IMR-90 (cell line): ENCODE data around the gene HAVCR2. TPM values are rescaled to one million over a fixed set of nuclear protein-coding genes. Genes with fewer than 3 reads are reported as not detected.

ENCODE experiments used
- ATAC-seq: fragments of 200-7000 bp; cut with Tn5 transposase; 2 replicates; pipeline ENCODE4 v1.9.1; 2020; ENCODE audit warnings: low read depth, mild to moderate bottlenecking, moderate library complexity
- BruUV-seq: library from RNA; stranded (reverse); fragments of 400-500 nt; replicated peaks from 2 replicates; lab custom pipeline; 2021; lab: Mats Ljungman, UMichigan
- CTCF ChIA-PET: fragments of 300-600 bp; formaldehyde crosslinking; extraction: SDS; loops from one replicate; lab custom pipeline; 2021; ENCODE audit warnings: antibody characterized with exemption; lab: Yijun Ruan, JAX
- POLR2A ChIA-PET: fragments of 300-600 bp; sonication (Branson Sonifier 250); formaldehyde crosslinking; loops from one replicate; lab custom pipeline; 2022; ENCODE audit warnings: antibody characterized with exemption; ENCODE audit not compliant: unreplicated experiment; lab: Charles Lee
- DNase-seq: peaks from one replicate; pipeline ENCODE4 v3.0.0; 2013
- H2AFZ ChIP-seq: replicated peaks from 2 replicates; pipeline ENCODE3; 2013; ENCODE audit warnings: low read length, mild to moderate bottlenecking; ENCODE audit not compliant: poor library complexity
- H2AK5ac ChIP-seq: 2 replicates; pipeline ENCODE4 v1.6.1; 2013; ENCODE audit warnings: low read depth, low read length, inconsistent platforms
- H2AK9ac ChIP-seq: replicated peaks from 2 replicates; pipeline ENCODE3; 2013; ENCODE audit warnings: mild to moderate bottlenecking, low read depth, low read length, moderate library complexity; ENCODE audit not compliant: poor library complexity
- H2BK120ac ChIP-seq: 2 replicates; pipeline ENCODE4 v1.6.1; 2013; ENCODE audit warnings: low read depth, low read length, inconsistent platforms
- H2BK15ac ChIP-seq: 3 replicates; pipeline ENCODE4 v1.6.1; 2013; ENCODE audit warnings: low read depth, low read length, inconsistent platforms
- H2BK20ac ChIP-seq: 2 replicates; pipeline ENCODE4 v1.6.1; 2013; ENCODE audit warnings: low read depth, mild to moderate bottlenecking, inconsistent platforms, low read length, moderate library complexity
- H2BK5ac ChIP-seq: 2 replicates; pipeline ENCODE4 v1.6.1; 2013; ENCODE audit warnings: mild to moderate bottlenecking, low read depth, low read length, inconsistent platforms; ENCODE audit not compliant: poor library complexity, severe bottlenecking
- H3K14ac ChIP-seq: replicated peaks from 2 replicates; pipeline ENCODE4 v1.6.1; 2013; ENCODE audit warnings: low read depth, low read length, inconsistent platforms
- H3K18ac ChIP-seq: 2 replicates; pipeline ENCODE4 v1.6.1; 2013; ENCODE audit warnings: low read depth, low read length, control low read depth
- H3K23ac ChIP-seq: 2 replicates; pipeline ENCODE4 v1.6.1; 2013; ENCODE audit warnings: low read depth, low read length, inconsistent platforms
- H3K27ac ChIP-seq: 2 replicates; pipeline ENCODE4 v1.5.1; 2013; ENCODE audit warnings: mild to moderate bottlenecking, control low read depth, low read length; ENCODE audit not compliant: insufficient read depth
- H3K27me3 ChIP-seq: 2 replicates; pipeline ENCODE4 v1.6.1; 2013; ENCODE audit warnings: low read length; ENCODE audit not compliant: control insufficient read depth, insufficient read depth
- H3K36me3 ChIP-seq: 2 replicates; pipeline ENCODE4 v1.6.1; 2013; ENCODE audit warnings: low read length, mixed read lengths; ENCODE audit not compliant: control insufficient read depth, insufficient read depth
- H3K4ac ChIP-seq: 2 replicates; pipeline ENCODE4 v1.6.1; 2013; ENCODE audit warnings: low read depth, low read length, inconsistent platforms
- H3K4me1 ChIP-seq: 2 replicates; pipeline ENCODE4 v1.6.1; 2013; ENCODE audit warnings: low read length, mixed read lengths; ENCODE audit not compliant: control insufficient read depth, insufficient read depth
- H3K4me2 ChIP-seq: 2 replicates; pipeline ENCODE4 v1.6.1; 2013; ENCODE audit warnings: low read depth, mild to moderate bottlenecking, control low read depth, low read length, moderate library complexity
- H3K4me3 ChIP-seq: 2 replicates; pipeline ENCODE4 v1.5.1; 2013; ENCODE audit warnings: low read depth, mild to moderate bottlenecking, control low read depth, low read length, moderate library complexity; ENCODE audit not compliant: insufficient read depth
- H3K56ac ChIP-seq: 2 replicates; pipeline ENCODE4 v1.6.1; 2013; ENCODE audit warnings: low read length, inconsistent platforms; ENCODE audit not compliant: insufficient read depth; ENCODE audit errors: extremely low read depth
- H3K79me1 ChIP-seq, 2 experiments: 2 replicates each; pipeline ENCODE4 v1.6.1; 2013; ENCODE audit warnings: low read length in 2 of 2, inconsistent platforms in 1 of 2, low read depth in 1 of 2
- H3K9ac ChIP-seq: 2 replicates; pipeline ENCODE4 v1.6.1; 2013; ENCODE audit warnings: low read depth, low read length, control low read depth
- H3K9me1 ChIP-seq: 2 replicates; pipeline ENCODE4 v1.6.1; 2013; ENCODE audit warnings: low read length, inconsistent platforms; ENCODE audit not compliant: insufficient read depth
- H3K9me3 ChIP-seq: 2 replicates; pipeline ENCODE4 v1.6.1; 2013; ENCODE audit warnings: low read length; ENCODE audit not compliant: control insufficient read depth, insufficient read depth
- H4K20me1 ChIP-seq: 2 replicates; pipeline ENCODE4 v1.6.1; 2013; ENCODE audit warnings: low read length, inconsistent platforms; ENCODE audit not compliant: insufficient read depth
- H4K5ac ChIP-seq: 2 replicates; pipeline ENCODE4 v1.6.1; 2013; ENCODE audit warnings: mild to moderate bottlenecking, low read depth, low read length, control low read depth
- H4K8ac ChIP-seq, 2 experiments: 2 replicates each; pipeline ENCODE4 v1.6.1; 2013; ENCODE audit warnings: low read depth in 2 of 2, low read length in 2 of 2, control low read depth in 1 of 2, inconsistent platforms in 1 of 2
- H4K91ac ChIP-seq: 2 replicates; pipeline ENCODE4 v1.6.1; 2013; ENCODE audit warnings: low read depth, low read length, inconsistent platforms; ENCODE audit not compliant: insufficient read depth
- BHLHE40 ChIP-seq: fragments of 150-350 bp; IDR thresholded peaks from 2 replicates; pipeline ENCODE4 v1.6.1; 2016; ENCODE audit warnings: mild to moderate bottlenecking, low read depth, low read length
- CEBPB ChIP-seq: IDR thresholded peaks from 2 replicates; pipeline ENCODE4 v1.6.1; 2012; ENCODE audit warnings: low read depth, low read length, improper control_type of control experiment
- CHD1 ChIP-seq: IDR thresholded peaks from 2 replicates; pipeline ENCODE4 v1.6.1; 2012; ENCODE audit warnings: low read depth, low read length, improper control_type of control experiment
- CTCF ChIP-seq: conservative IDR thresholded peaks from 2 replicates; pipeline ENCODE4 v1.5.1; 2012; ENCODE audit warnings: mild to moderate bottlenecking, low read depth, low read length, improper control_type of control experiment
- ELK1 ChIP-seq: fragments of 150-350 bp; IDR thresholded peaks from 2 replicates; pipeline ENCODE4 v1.6.1; 2016; ENCODE audit warnings: low read depth, mild to moderate bottlenecking, low read length, moderate library complexity, borderline replicate concordance
- FOS ChIP-seq: fragments of 150-350 bp; IDR thresholded peaks from 2 replicates; pipeline ENCODE4 v1.6.1; 2016; ENCODE audit warnings: low read depth, low read length
- MAFK ChIP-seq: IDR thresholded peaks from 2 replicates; pipeline ENCODE4 v1.6.1; 2012; ENCODE audit warnings: low read depth, low read length, improper control_type of control experiment
- MAZ ChIP-seq: IDR thresholded peaks from 2 replicates; pipeline ENCODE4 v1.6.1; 2012; ENCODE audit warnings: low read depth, mild to moderate bottlenecking, low read length, improper control_type of control experiment, moderate library complexity, borderline replicate concordance
- MXI1 ChIP-seq: IDR thresholded peaks from 2 replicates; pipeline ENCODE4 v1.6.1; 2012; ENCODE audit warnings: low read depth, mild to moderate bottlenecking, low read length, moderate library complexity, borderline replicate concordance
- NFE2L2 ChIP-seq: fragments of 150-350 bp; IDR thresholded peaks from 2 replicates; pipeline ENCODE4 v1.6.1; 2016; ENCODE audit warnings: low read depth, mild to moderate bottlenecking, low read length
- POLR2A ChIP-seq: IDR thresholded peaks from 2 replicates; pipeline ENCODE4 v1.6.1; 2012; ENCODE audit warnings: mild to moderate bottlenecking, low read depth, low read length
- RAD21 ChIP-seq: IDR thresholded peaks from 2 replicates; pipeline ENCODE4 v1.6.1; 2012; ENCODE audit warnings: low read length, improper control_type of control experiment
- RCOR1 ChIP-seq: IDR thresholded peaks from 2 replicates; pipeline ENCODE4 v1.6.1; 2012; ENCODE audit warnings: mild to moderate bottlenecking, low read length, improper control_type of control experiment; ENCODE audit not compliant: insufficient replicate concordance
- RFX5 ChIP-seq: IDR thresholded peaks from 2 replicates; pipeline ENCODE4 v1.8.0; 2012; ENCODE audit warnings: low read depth, mild to moderate bottlenecking, low read length, moderate library complexity
- SMC3 ChIP-seq: fragments of 150-350 bp; IDR thresholded peaks from 2 replicates; pipeline ENCODE4 v1.6.1; 2016; ENCODE audit warnings: low read depth, mild to moderate bottlenecking, antibody characterized with exemption, low read length, moderate library complexity
- USF2 ChIP-seq: fragments of 150-350 bp; IDR thresholded peaks from 2 replicates; pipeline ENCODE4 v1.6.1; 2017; ENCODE audit warnings: mild to moderate bottlenecking, antibody characterized with exemption, low read length, low read depth
- WGBS, 2 experiments: methylation state at CpG; one replicate each; pipeline versions ENCODE4 v1.1.5 to v1.1.7; 2013; ENCODE audit warnings: missing lambda C conversion rate in 2 of 2; ENCODE audit not compliant: insufficient read length in 1 of 2; ENCODE audit errors: extremely low coverage in 2 of 2; 5-methylcytosine and 5-hydroxymethylcytosine counted together
- dilution Hi-C: fragments of 300-500 bp; cut with HindIII; formaldehyde crosslinking; loops from one replicate; pipeline ENCODE4 v1.14.3; 2018; ENCODE audit warnings: low sequenced_read_pairs; ENCODE audit not compliant: unreplicated experiment
- in situ Hi-C: fragments of 300-500 bp; cut with MboI; formaldehyde crosslinking; loops from 3 replicates; pipeline ENCODE4 v1.14.3; 2019; ENCODE audit warnings: low sequenced_read_pairs, inconsistent platforms, mixed read lengths
- intact Hi-C: fragments of 100-400 bp; cut with micrococcal nuclease; formaldehyde crosslinking; loops from 2 replicates; pipeline ENCODE4 v1.10.0; 2022
- polyA plus RNA-seq, 3 experiments: library from polyadenylated mRNA; depleted of rRNA; stranded (reverse); fragments of >200 nt; gene quantifications; 2 replicates each; pipeline ENCODE4 v1.2.3, GENCODE V29; 2012; ENCODE audit warnings: low replicate concordance in 1 of 3
- total RNA-seq: library from RNA; depleted of rRNA; stranded (reverse); fragments of >200 nt; gene quantifications from 2 replicates; pipeline ENCODE4 v1.2.3, GENCODE V29; 2012

Gene HAVCR2
- total and polyA plus RNA-seq, 2 of the 4 experiments (the other 2 are of a cell fraction) = under 0.01 to 0.07 TPM

GRCh38 chr5:157080286-157080685, 28.6 kb downstream of the HAVCR2 start:
- Histone ChIP-seq H3K9me1 (no peaks in the 10 kb centered on the region), H3K27ac (no peak overlapping the region), H3K4me3 (no peak overlapping the region), H3K23ac (no peak overlapping the region), H3K27me3 (no peaks in the 10 kb centered on the region), H4K20me1 (no peaks in the 10 kb centered on the region), H2AK9ac (no peak overlapping the region), H2BK5ac (no peak overlapping the region), H4K91ac (no peak overlapping the region), H3K79me1 (no peaks in the 10 kb centered on the region), H2AK5ac (no peak overlapping the region), H3K9me3 (no peaks in the 10 kb centered on the region), H3K4ac (no peak overlapping the region), H3K4me2 (no peak overlapping the region), H3K14ac (no peak overlapping the region), H4K5ac (no peak overlapping the region), H3K36me3 (no peaks in the 10 kb centered on the region), H3K4me1 (no peaks in the 10 kb centered on the region), H3K18ac (no peak overlapping the region), H3K56ac (no peak overlapping the region), H3K9ac (no peak overlapping the region), H2BK15ac (no peak overlapping the region), H4K8ac (no peak overlapping the region), H2BK120ac (no peak overlapping the region), H2BK20ac (no peak overlapping the region), H2AFZ (no peak overlapping the region)
- CTCF ChIA-PET = interaction anchor here (0.7 kb wide), 1 partner anchor 18 kb away, joined by 3 read pairs; no protein-coding TSS in a partner anchor
- in situ Hi-C loops = no loop called here
- WGBS, 2 experiments = no CpG with 5 or more reads among the region's 2 CpGs
- ATAC-seq = no peak
- POLR2A ChIA-PET = no interaction called here
- TF ChIP-seq MXI1 = no peak
- no peak for TF ChIP-seq FOS
- no peak for TF ChIP-seq CEBPB
- TF ChIP-seq BHLHE40 = no peak
- TF ChIP-seq MAFK = no peak
- TF ChIP-seq CTCF = no peak
- TF ChIP-seq NFE2L2 = no peak
- no peak for TF ChIP-seq RFX5
- TF ChIP-seq MAZ = no peak
- no peak for TF ChIP-seq POLR2A
- no peak for TF ChIP-seq RCOR1
- no peak for TF ChIP-seq USF2
- no peak for TF ChIP-seq SMC3
- TF ChIP-seq CHD1 = no peak
- TF ChIP-seq RAD21 = no peak
- no peak for TF ChIP-seq ELK1
- BruUV-seq = no TSS peak
- dilution Hi-C loops = no loop called here
- intact Hi-C loops = no loop called here
- DNase-seq = no peak
